Sigmoid colon (tissue), 4 donors: ENCODE results near the gene SOX13.

Experiments used
- EP300 ChIP-seq, 4 donors: sonication (generic); formaldehyde crosslinking; IDR thresholded peaks; one replicate each; pipeline ENCODE4 v1.6.1; 2017; ENCODE audit warnings: antibody characterized with exemption in 4 of 4
- POLR2A ChIP-seq, 2 donors: fragments of 450-650 bp; IDR thresholded peaks; one replicate each; pipeline ENCODE4 v1.6.1; 2016; ENCODE audit warnings: antibody characterized with exemption in 2 of 2, mild to moderate bottlenecking in 2 of 2, moderate library complexity in 2 of 2
- POLR2AphosphoS5 ChIP-seq, 4 donors: sonication (generic); formaldehyde crosslinking; IDR thresholded peaks; one replicate each; pipeline ENCODE4 v1.6.1; 2017; ENCODE audit warnings: antibody characterized with exemption in 4 of 4
- TF ChIP-seq, protein P1 (sequence below), 4 experiments: fragments of 450-650 bp in 3 of 4; fragments of 200-600 bp in 1 of 4; IDR thresholded peaks; one replicate each; pipeline ENCODE4 v1.5.1; 2016 to 2019; ENCODE audit warnings: antibody characterized with exemption in 4 of 4, mild to moderate bottlenecking in 3 of 4, moderate library complexity in 2 of 4

DNA sequence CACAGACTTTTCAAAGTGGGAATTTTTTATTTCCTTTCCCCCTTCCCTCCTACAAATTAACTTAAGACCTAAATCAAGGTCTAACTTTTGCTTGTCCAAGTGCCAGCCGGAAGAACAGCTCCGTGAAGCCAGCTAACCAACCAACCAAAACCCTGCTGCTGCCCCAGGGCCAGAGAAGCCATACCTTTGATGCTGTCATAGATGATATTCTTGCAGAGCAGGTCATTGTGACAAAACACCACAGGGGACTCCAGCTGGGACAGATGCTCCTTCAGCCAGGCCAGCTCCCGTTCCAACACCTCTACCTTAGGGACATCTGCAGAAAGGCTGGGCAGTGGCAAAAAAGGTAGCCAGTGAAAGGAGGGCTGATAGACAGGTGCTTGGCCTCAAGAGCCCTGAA, 68.2 kb downstream of the SOX13 start:
- no peak for TF ChIP-seq POLR2A (IDR thresholded peaks at IDR 0.05)
- TF ChIP-seq, protein P1, sequence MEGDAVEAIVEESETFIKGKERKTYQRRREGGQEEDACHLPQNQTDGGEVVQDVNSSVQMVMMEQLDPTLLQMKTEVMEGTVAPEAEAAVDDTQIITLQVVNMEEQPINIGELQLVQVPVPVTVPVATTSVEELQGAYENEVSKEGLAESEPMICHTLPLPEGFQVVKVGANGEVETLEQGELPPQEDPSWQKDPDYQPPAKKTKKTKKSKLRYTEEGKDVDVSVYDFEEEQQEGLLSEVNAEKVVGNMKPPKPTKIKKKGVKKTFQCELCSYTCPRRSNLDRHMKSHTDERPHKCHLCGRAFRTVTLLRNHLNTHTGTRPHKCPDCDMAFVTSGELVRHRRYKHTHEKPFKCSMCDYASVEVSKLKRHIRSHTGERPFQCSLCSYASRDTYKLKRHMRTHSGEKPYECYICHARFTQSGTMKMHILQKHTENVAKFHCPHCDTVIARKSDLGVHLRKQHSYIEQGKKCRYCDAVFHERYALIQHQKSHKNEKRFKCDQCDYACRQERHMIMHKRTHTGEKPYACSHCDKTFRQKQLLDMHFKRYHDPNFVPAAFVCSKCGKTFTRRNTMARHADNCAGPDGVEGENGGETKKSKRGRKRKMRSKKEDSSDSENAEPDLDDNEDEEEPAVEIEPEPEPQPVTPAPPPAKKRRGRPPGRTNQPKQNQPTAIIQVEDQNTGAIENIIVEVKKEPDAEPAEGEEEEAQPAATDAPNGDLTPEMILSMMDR (IDR thresholded peaks at IDR 0.05) = no peak
- no peak for TF ChIP-seq POLR2AphosphoS5 (IDR thresholded peaks at IDR 0.05)
- no peak for TF ChIP-seq EP300 (IDR thresholded peaks at IDR 0.05)
